ENCODE results near the gene ZNF774. TPM values are rescaled to one million over a fixed set of nuclear protein-coding genes. Genes with fewer than 3 reads are reported as not detected.
"Not testable (repeated sequence)": the region's sequence is repeated elsewhere in the genome, so short reads cannot be mapped to it uniquely, and the experiment has no call there.

ZNF774 gene
- total RNA-seq, 4 donors from 2014 or later, result 0.36 to 1.8 (median 1.1) TPM

- DNase-seq (ENCODE audit: low spot score), result no peak
- TF ChIP-seq CTCF (IDR thresholded peaks at IDR 0.05), result no peak
- ATAC-seq (ENCODE audit: low FRiP score), result no peak
Observed at GRCh38 chr15:90344662-90345061, 7.4 kb upstream of the ZNF774 start.

- DNase-seq (ENCODE audit: low spot score) (no peak), ATAC-seq (ENCODE audit: low FRiP score) (peak; percentile 39)
- no peak for TF ChIP-seq CTCF (IDR thresholded peaks at IDR 0.05)
Observed at GRCh38 chr15:90345857-90346256, 6.2 kb upstream of the ZNF774 start.

- not testable (repeated sequence) for ATAC-seq (ENCODE audit: low FRiP score); DNase-seq (ENCODE audit: low spot score)
Observed at GRCh38 chr15:90347431-90348065, 4.5 kb upstream of the ZNF774 start.

GRCh38 chr15:90348456-90348855 lies 3.6 kb upstream of the ZNF774 start:
- TF ChIP-seq CTCF (IDR thresholded peaks at IDR 0.05), result no peak
- ATAC-seq (ENCODE audit: low FRiP score) (no peak), DNase-seq (ENCODE audit: low spot score) (no peak)

- TF ChIP-seq CTCF (IDR thresholded peaks at IDR 0.05), result no peak
- DNase-seq (ENCODE audit: low spot score) (no peak), ATAC-seq (ENCODE audit: low FRiP score) (no peak)
Observed at GRCh38 chr15:90349072-90349471, 3.0 kb upstream of the ZNF774 start.

GRCh38 chr15:90349821-90350220 lies 2.3 kb upstream of the ZNF774 start:
- ATAC-seq (ENCODE audit: low FRiP score) (no peak), DNase-seq (ENCODE audit: low spot score) (no peak)
- no peak for TF ChIP-seq CTCF (IDR thresholded peaks at IDR 0.05)

- DNase-seq (ENCODE audit: low spot score) (no peak), ATAC-seq (ENCODE audit: low FRiP score) (peak; percentile 23)
- TF ChIP-seq CTCF (IDR thresholded peaks at IDR 0.05), result no peak
Observed at GRCh38 chr15:90351479-90352106, 491 bp upstream of the ZNF774 start.
